Stimulated activated naive CD4-positive, alpha-beta T cell treated with Interleukin-2 at 50 U/mL for 16 hours (primary cell): ENCODE measurements around the gene RNASE4.

ENCODE experiments used
- DNase-seq: peaks from one replicate; lab custom pipeline; 2025; lab: John Stamatoyannopoulos, UW

The RNASE4 gene

GRCh38 chr14:20745571-20746358, 61.4 kb downstream of the RNASE4 start, which contains the start of gene EDDM3A:
Gene EDDM3A (plus strand): TSS chr14:20745887. CDS start chr14:20747581, 1,694 bp downstream.
- DNase-seq, result no peak

GRCh38 chr14:20746566-20746965, 62.2 kb downstream of the RNASE4 start:
- DNase-seq, result no peak

- DNase-seq, result no peak
Observed at GRCh38 chr14:20748439-20748838, 64.1 kb downstream of the RNASE4 start.

- no peak for DNase-seq
Observed at GRCh38 chr14:20750194-20750593, 65.8 kb downstream of the RNASE4 start.
